Measurements from ENCODE around the gene TMEM221. TPM values are rescaled to one million over a fixed set of nuclear protein-coding genes. Genes with fewer than 3 reads are reported as not detected.

The TMEM221 gene
- total and polyA plus RNA-seq, 9 of the 15 experiments (the other 6 are each of a cell fraction or from before 2014, with no cell fraction given): 0.06 to 0.35 TPM; not detected in 7

- no peak overlapping the region for H3K4me2 ChIP-seq (ENCODE audit: insufficient read depth, low read length)
- ChIA-PET POLR2A (interaction anchor here (0.6 to 2.5 kb wide), 3 partner anchors 20 to 473 kb away, joined by 3 to 7 read pairs (median 4); partner anchors contain the start of gene RPL18A), CTCF (ENCODE audit: low intra/inter-chr PET ratio) (interaction anchor here (0.6 to 1.8 kb wide), 6 partner anchors 39 to 364 kb away, joined by 3 to 5 read pairs (median 4); no protein-coding TSS in a partner anchor)
- H3K27me3 ChIP-seq (ENCODE audit: control insufficient read depth in 2 of 2, insufficient read depth in 2 of 2, low read length in 2 of 2): no peaks in the 10 kb centered on the region
- peak; percentile 75 to 78 (median 76) for DNase-seq (ENCODE audit: extremely low read depth in 1 of 4, low spot score in 3 of 4)
- WGBS (ENCODE audit: insufficient coverage, low coverage, missing lambda C conversion rate): 27% methylated on average over 17 of the region's 20 CpGs
- H4K20me1 ChIP-seq (replicated peaks; ENCODE audit: control insufficient read depth, insufficient read depth, low read length): no peaks in the 10 kb centered on the region
- BruUV-seq (replicated peaks): no TSS peak
- H3K79me2 ChIP-seq (ENCODE audit: control insufficient read depth, insufficient read depth, low read length): no peaks in the 10 kb centered on the region
- in situ Hi-C loops (cut with MboI) (loop anchor here (5.0 to 10.0 kb wide), 3 partner anchors 39 to 321 kb away; no protein-coding TSS in a partner anchor), intact Hi-C loops (cut with micrococcal nuclease) (loop anchor here (1.0 kb wide), 2 partner anchors 40 to 92 kb away; no protein-coding TSS in a partner anchor)
- ATAC-seq: peak; percentile 80
- no peak overlapping the region for H2AFZ ChIP-seq (ENCODE audit: low read depth, low read length)
- H3K4me3 ChIP-seq: no peak overlapping the region
- no peak overlapping the region for H3K27ac ChIP-seq (ENCODE audit: extremely low read depth, low read depth, low read length)
- peaks cover 7 to 15% of the 10 kb centered on the region in 2 experiments; a peak in 3 of 5 replicates for H3K4me1 ChIP-seq (replicated peaks in 1 of 2; ENCODE audit: control insufficient read depth in 2 of 2, insufficient read depth in 2 of 2, low read length in 2 of 2)
- H3K9me3 ChIP-seq (replicated peaks; ENCODE audit: control insufficient read depth, insufficient read depth, low read depth, low read length): peaks cover 9% of the 10 kb centered on the region
- peak; percentile 46 for FAIRE-seq
- no peaks in the 10 kb centered on the region for H3K36me3 ChIP-seq (ENCODE audit: control insufficient read depth, insufficient read depth, low read length)
- H3K9ac ChIP-seq (ENCODE audit: insufficient read depth in 1 of 2, low read depth in 2 of 2, low read length in 2 of 2): peak overlapping the region in 1 of 2 experiments; percentile 43; a peak in 1 of 4 replicates
- H3K9me1 ChIP-seq (ENCODE audit: control insufficient read depth, insufficient read depth, low read length): no peaks in the 10 kb centered on the region
- TF ChIP-seq KLF16 (IDR thresholded peaks at IDR 0.05) (0 out of 2 replicates have a peak, but pooled peaks have one; percentile 12), TAF7 (tag; IDR thresholded peaks at IDR 0.05) (no peak), SMC3 (conservative IDR thresholded peaks at IDR 0.05; ENCODE audit: insufficient read depth, low read depth, low read length) (peak; percentile 68), DEAF1 (CRISPR knock-in tag; IDR thresholded peaks at IDR 0.05) (peak; percentile 41; the same call in 1 of the 2 replicates), CBFA2T3 (IDR thresholded peaks at IDR 0.05) (no peak), ZNF511 (CRISPR knock-in tag; IDR thresholded peaks at IDR 0.05) (peak; percentile 33; the same call in 1 of the 2 replicates), SREBF1 (IDR thresholded peaks at IDR 0.05; ENCODE audit: borderline replicate concordance, low read depth, low read length) (no peak), RBBP5 (IDR thresholded peaks at IDR 0.05; ENCODE audit: borderline replicate concordance, insufficient read depth, low read length, poor library complexity, severe bottlenecking) (no peak), PURB (CRISPR knock-in tag; IDR thresholded peaks at IDR 0.05; ENCODE audit: low read depth) (no peak), NR2C1 (IDR thresholded peaks at IDR 0.05) (no peak), NR2C1 (tag; IDR thresholded peaks at IDR 0.05) (no peak), ZNF316 (IDR thresholded peaks at IDR 0.05) (0 out of 2 replicates have a peak, but pooled peaks have one; percentile 19), CC2D1A (IDR thresholded peaks at IDR 0.05) (peak; percentile 64; the same call in 1 of the 2 replicates), CHAMP1 (IDR thresholded peaks at IDR 0.05) (no peak)
These were observed 62.4 kb downstream of the TMEM221 start for GRCh38 chr19:17385878-17386611.

Measured in K562 (cell line).